Right renal cortex interstitium (tissue), 3 donors: ENCODE measurements around the gene PDE4DIP. TPM values are rescaled to one million over a fixed set of nuclear protein-coding genes. Genes with fewer than 3 reads are reported as not detected.
"Not testable (repeated sequence)": the region's sequence is repeated elsewhere in the genome, so short reads cannot be mapped to it uniquely, and the experiment has no call there.

Experiments
- DNase-seq, 3 donors: peaks; one replicate each; pipeline ENCODE4 v3.0.0-alpha.2; 2013; ENCODE audit warnings: low read depth in 3 of 3, low spot score in 2 of 3
- polyA plus RNA-seq, 3 donors: library from polyadenylated mRNA; unstranded; fragments of 120-200 nt; gene quantifications; one replicate each; pipeline ENCODE4 v1.2.1, GENCODE V29; 2013; ENCODE audit not compliant: insufficient read length in 3 of 3

Gene PDE4DIP
- polyA plus RNA-seq, 3 donors = 104 to 107 (median 106) TPM

DNA sequence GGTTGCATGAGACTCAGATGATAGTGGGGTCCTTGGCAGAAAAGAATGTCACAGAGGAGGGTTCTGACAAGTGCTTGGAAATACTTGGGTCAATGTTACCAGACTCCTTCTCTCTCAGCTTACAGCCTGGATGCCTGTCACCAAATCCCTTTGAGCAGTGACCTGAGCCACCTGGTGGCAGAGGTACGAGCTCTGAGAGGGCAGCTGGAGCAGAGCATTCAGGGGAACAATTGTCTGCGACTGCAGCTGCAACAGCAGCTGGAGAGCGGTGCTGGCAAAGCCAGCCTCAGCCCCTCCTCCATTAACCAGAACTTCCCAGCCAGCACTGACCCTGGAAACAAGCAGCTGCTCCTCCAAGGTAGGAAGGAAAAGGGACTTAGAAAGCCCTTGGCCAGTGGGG is 180.1 kb downstream of the PDE4DIP start:
- not testable (repeated sequence) for DNase-seq

DNA sequence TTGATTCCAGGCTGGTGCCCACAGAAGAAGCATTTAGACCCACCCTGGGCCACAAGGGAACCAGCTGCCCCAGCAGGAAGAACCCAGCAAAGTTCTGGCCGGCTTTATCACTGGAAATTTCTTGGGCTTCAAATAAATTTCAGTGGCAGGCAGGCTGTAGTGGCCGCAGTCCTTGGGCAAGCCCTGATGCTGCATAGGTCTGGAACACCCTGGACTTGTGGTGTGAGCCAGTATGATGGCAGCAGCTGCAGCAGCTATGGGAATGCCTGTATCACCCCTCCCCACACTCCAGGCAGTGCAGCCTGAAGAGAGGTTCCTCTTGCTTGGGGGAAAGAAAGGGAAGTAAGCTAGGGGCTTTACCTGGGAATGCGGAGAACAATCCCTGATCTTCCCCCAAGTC is 189.7 kb downstream of the PDE4DIP start:
- not testable (repeated sequence) for DNase-seq

DNA sequence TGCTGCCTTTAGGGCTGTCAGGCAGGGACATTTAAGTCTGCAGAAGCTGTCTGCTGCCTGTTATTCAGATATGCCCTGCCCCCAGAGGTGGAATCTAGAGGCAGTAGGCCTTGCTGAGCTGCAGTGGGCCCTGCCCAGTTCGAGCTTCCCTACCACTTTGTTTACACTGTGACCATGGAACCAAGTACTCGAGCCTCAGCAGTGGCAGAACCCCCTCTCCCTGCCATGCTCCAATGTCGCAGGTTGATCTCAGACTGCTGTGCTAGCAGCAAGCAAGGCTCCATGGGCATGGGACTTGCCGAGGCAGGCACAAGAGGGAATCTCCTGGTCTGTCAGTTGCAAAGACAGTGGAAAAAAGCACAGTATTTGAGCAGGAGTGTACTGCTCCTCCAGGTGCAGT is 198.8 kb downstream of the PDE4DIP start:
- not testable (repeated sequence) for DNase-seq

DNA sequence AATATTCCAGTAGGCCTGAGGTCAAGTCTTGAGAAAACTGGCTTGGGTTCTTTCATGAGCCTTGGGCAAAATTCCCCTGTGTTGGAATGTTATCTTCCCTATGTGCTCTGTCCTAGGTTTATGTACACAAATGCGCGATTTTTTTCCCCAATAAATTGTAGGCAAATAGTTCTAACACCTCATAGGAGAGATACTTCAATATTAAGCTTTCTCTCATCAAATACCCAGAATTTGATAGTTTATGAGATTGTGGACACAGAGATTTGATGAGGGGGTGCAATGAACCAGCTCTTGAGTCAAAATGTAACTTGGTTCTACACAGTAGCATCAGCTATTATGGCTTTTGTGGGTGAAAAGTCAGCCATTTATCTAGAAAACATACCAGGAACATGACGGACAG is 220.4 kb downstream of the PDE4DIP start:
- DNase-seq = not testable (repeated sequence)

DNA sequence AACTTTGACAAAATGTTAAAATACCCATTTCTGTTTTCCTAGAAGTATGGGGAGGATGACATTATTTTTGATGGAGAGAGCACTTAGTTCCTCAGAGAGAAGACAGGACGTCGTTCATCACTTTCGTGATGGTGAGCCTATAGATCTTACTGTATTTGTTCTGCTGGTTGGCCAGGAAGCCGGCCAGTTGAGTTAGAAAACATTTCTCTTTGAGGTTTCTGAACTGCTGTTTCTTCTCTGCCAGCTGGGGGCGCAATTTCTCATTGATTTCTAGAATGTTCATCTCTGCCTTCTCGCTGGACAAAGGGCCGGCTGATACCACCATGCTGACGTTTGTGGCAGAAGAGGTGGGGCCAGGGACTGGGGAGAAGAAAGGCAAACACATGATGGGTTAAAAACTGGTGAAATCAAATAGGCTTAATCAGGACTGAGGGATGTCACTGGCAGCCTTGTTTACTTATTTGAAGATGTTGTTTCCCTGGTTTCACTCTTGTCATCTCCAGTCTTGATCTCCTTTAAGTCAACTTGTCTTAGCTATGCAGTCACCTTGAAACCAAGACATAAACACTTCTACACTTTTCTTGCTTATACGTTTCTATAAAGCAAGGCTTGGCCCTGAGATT is 231.4 kb downstream of the PDE4DIP start:
- DNase-seq = not testable (repeated sequence)

Other genes starting within 250 kb of the PDE4DIP start
- gene NBPF14, start 248.4 kb upstream of the PDE4DIP start, polyA plus RNA-seq = 10 to 100 TPM; 23.0 to 34.3 (median 30.1) TPM
- 1 to 10 TPM in 1 of 3 donors, under 1 TPM in 1, not detected in 1; 0.57 to 1.8 TPM for gene NUDT4B, start 95.7 kb upstream of the PDE4DIP start, polyA plus RNA-seq